NCI-H345 treated with DMSO at 0.1 percent for 48 hours (cell line): Measurements from ENCODE around the gene TCIRG1.
A peak's percentile ranks its signal among the peaks of the same experiment; 100 is the strongest.
"Not testable (repeated sequence)": the region's sequence is repeated elsewhere in the genome, so short reads cannot be mapped to it uniquely, and the experiment has no call there.

Source experiments
- DNase-seq: peaks from one replicate; lab custom pipeline; 2025; ENCODE audit not compliant: unreplicated experiment; lab: John Stamatoyannopoulos, UW

TCIRG1 gene

DNA sequence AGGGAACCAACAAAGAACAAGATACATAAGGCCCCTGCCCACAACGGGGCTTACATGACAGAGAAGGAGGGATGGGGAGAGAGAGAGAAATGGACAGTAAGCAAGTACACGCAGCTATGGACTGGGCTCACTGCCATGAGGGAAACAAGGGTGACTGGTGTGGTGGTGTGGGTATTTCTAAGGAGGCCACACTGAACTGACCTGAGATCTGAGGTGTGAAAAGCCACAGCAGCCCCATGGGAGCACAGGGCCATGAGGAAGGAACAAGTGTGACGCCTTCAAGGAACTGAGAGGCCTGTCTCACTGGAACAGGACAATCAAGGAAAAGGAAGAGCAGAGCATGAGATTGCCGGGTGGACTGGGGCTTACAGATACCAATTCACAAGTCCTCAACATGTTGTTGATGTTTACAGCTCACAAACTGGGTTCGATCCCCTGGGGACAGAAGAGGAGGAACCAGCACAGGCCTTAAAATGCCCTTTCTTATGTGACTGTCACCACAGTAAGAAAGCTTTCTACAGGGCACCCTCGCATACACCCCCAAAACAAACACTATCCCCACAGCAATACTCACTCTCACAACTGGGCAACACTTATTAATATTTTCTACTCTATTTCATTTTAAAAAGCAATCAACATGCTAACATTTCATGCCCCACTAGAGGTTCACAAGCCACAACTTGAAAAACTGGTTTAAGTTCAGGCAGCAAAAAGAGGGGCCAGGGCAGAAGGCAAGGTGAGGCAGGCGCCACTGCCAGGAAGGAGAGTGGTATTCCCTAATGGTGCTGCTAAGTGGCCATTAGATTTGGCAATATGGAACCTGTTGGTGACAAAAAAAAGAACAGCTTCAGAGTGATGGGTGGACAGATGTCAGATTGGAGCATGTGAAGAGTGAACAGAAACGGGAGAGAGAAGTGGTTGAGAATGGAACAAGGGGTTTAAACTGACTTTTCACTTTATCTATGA, 39.1 kb downstream of the TCIRG1 start:
- no peak for DNase-seq

GRCh38 chr11:68080860-68081259, 42.0 kb downstream of the TCIRG1 start:
- DNase-seq: no peak

- DNase-seq: no peak
Measured at GRCh38 chr11:68081691-68082090, 42.9 kb downstream of the TCIRG1 start.

DNA sequence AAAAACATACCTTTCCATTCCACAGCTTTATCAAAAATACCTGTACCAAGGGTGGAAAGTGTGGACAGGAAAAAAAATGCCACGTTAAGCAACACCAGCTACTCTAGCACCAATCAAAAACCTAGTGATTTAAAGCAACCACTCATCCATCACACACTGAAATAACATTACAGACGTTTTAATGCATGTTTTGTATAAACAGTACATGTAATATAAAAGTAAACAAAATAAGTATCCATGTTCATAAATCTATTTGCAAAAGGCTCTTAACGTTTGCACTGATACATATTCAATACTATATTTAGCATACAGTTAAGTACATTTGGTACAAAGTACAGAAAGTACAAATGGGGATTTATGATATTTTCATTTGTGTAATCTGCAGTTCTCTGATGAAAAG, 43.7 kb downstream of the TCIRG1 start:
- DNase-seq: no peak

GRCh38 chr11:68083517-68083916, 44.7 kb downstream of the TCIRG1 start:
- DNase-seq: no peak

DNA sequence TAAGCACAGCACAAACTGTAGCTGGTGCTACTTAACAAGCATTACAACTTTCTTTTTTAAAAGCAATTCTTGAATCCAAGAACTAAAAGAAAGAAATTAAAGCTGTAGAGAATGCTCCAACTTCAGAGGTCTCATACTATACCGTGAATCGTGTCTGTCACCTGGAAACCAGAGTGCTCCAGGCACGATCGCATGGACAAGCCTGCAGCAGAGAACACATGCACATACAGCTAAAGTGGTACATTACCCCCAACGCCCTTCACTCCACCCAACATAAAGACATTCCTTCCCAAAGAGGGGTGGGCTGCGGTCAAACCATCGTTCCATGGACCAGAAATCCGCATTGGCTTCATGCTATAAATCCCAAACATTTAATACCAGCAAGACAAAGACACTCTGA, 50.9 kb downstream of the TCIRG1 start:
- no peak for DNase-seq

DNA sequence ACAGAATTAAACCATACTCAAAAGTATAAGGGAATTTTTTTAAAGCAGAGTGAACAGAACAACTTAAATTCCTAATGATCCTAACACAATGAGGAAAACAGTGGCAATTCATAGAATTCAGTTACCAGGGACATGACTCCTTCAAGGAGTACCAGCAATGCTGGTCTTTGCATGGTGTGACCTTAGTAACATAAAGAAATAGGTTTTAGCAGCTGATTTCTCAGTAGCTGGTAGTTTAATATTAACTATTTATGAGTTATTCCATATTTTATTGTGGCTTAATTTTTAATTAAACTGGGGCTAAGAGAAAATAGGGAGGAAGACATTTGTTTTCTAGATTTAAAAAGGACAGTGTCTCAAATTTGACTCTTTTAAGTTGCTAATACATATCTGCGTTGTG, 51.5 kb downstream of the TCIRG1 start:
- DNase-seq: no peak

GRCh38 chr11:68090706-68091105, 51.9 kb downstream of the TCIRG1 start:
- DNase-seq: no peak

DNA sequence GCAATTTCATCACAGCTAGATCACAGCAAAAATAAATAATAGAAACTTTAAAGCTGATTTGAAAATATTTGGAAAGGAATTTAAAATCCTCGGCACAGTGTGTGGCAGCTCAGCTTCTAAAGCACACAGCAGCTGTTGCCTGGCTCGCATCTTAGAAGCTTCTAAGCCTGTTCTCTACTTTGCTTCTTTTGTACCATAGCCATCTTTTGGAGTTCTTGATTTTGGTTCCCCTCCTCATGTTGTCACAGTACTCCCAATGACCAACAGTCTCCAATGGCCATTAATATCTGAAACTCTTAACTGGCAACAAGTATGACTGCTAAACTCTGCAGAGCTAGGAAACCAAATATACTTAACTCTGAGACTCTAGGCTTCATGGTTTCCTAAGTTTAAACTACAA, 53.6 kb downstream of the TCIRG1 start:
- no peak for DNase-seq

DNA sequence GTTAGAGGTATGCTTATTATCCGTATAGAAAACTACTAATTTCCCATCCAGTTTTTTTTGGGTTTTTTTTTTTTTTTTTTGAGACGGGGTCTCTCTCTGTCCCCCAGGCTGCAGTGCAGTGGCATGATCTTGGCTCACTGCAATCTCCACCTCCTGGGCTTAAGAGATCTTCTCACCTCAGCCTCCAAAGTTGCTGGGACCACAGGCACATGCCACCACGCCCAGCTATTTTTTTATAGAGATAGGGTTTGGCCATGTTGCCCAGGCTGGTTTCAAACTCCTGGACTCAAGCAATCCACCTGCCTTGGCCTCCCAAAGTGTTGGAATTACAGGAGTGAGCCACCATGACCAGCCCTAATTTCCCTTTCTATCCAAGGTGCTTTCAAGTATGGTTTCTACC, 54.1 kb downstream of the TCIRG1 start:
- not testable (repeated sequence) for DNase-seq

DNA sequence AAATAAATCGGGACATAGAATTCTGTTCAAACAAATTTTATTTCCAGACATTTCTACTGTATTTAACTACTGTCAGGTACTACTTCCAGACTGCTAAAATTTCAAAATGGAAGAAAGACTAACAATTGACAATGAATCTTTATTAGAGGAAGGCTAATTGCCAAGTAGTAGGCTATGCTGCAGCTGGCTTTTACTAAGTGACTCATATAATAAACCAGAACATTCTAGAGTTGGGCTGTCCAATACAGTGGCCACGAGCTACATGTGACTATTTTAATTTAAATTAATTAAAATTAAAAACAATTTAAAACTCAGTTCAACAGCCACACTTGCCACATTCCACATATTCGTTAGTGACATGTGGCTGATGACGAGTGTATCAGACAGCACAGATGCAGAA, 54.7 kb downstream of the TCIRG1 start:
- DNase-seq: no peak

GRCh38 chr11:68096962-68097361, 58.1 kb downstream of the TCIRG1 start:
- DNase-seq: no peak

GRCh38 chr11:68099057-68099456, 60.2 kb downstream of the TCIRG1 start:
- DNase-seq: no peak

DNA sequence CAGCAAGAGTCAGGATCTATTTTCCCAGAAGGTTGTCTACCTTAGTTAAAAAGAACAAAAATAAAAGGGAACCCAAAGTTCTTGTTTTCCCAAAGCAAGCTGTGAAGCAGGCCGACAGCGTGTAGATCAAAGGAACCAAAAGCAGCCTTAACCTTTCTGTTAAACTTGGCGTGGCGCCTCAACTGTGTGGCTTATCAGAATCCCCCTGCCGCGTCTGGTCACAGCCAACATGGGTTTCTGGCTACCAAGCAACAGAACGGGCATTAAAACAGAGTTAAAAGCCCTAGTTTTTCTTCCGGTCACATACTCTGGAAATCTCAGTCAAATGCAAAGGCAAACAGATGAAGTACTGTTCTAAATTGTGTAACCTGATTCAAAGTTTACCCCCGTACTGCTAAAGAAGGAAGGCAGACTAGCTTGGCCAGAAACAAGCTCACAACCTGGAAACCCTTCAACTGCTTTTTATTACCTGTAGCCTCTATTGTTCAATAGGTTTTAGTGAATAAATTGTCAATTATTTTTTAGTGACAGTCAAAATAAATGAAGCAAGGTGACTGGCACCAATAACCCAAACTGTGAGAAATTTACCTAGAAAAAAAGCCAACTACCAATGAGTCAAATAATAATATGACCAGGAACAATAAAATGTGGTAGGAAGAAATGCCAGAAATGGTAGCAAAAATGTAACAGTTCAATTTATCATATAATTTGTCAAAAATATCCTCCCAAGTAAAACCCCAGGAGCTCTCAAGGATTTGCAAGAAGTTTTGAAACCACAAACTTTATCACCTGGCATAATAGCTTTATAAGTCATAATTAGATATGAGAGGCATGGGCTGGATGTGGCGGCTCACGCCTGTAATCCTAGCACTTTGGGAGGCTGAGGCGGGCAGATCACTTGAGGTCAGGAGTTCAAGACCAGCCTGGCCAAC, 60.9 kb downstream of the TCIRG1 start:
- peak; percentile 25 for DNase-seq
